ENCODE results near the gene CC2D2B. TPM values are rescaled to one million over a fixed set of nuclear protein-coding genes. Genes with fewer than 3 reads are reported as not detected.

Gene CC2D2B
- total RNA-seq, 1 experiment from 2014 or later, result not detected

DNA sequence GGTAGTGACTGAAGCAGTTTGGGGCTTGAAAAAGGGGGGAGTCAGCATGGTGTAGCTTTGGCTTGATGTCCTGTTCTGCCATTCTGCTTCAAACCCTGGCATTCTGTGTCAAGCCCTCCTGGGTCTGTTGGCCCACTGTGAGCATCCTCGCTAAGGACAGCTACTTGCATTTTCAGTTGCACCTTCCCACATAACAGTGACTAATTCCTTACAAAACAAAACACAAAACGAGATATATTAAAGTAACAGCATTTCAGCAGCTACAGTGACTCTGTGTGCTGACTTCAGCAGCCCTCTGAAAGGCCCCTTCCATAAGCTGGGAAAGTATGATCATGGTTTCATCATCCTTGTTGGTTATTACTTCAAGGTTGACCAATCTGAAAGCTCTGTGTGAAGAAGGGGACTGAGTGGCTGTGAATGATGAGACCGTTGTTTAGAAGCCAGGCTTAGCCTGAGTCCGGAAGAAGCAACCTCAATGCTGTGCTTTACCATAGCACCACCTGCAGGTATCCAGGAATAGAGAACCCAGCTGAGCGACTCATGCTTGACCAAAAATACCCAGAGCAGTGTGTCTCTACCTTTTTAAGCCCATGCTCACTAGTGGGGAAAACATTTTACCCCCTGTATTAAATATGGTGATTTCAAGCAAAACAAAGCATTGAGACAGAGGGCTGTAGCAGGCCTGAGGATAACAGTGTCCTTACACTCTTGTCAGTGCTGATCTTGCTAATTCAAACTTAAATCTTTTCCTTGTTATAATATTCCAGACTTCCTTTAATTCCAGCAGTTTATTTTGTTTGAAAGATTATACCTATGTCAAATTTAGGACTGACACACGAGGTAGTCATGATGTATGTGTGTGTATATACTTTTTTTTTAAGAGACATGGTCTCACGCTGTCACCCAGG, 42.6 kb upstream of the CC2D2B start:
- POLR2A ChIA-PET, result interaction anchor here (1.1 to 2.1 kb wide), 2 partner anchors 42 to 172 kb away, joined by 3 to 20 read pairs; partner anchors contain the start of gene TCTN3
- Mint-ChIP-seq H3K4me1 (ENCODE audit: insufficient read depth, unreplicated experiment) (peaks cover 4% of the 10 kb centered on the region), H3K27me3 (ENCODE audit: insufficient read depth, unreplicated experiment) (no peaks in the 10 kb centered on the region), H3K4me3 (ENCODE audit: unreplicated experiment) (no peak overlapping the region), H3K27ac (ENCODE audit: low read depth, unreplicated experiment) (no peak overlapping the region), H3K9me3 (ENCODE audit: unreplicated experiment) (no peaks in the 10 kb centered on the region), H3K36me3 (ENCODE audit: insufficient read depth, unreplicated experiment) (no peaks in the 10 kb centered on the region)
- BruUV-seq (replicated peaks), result no TSS peak
- CTCF ChIA-PET, result interaction anchor here (0.6 to 3.9 kb wide), 25 partner anchors 8 to 491 kb away, joined by 3 to 61 read pairs (median 3); partner anchors contain the start of gene TCTN3
- intact Hi-C loops (cut with micrococcal nuclease), result loop anchor here (1.0 kb wide), 1 partner anchor 171 kb away; no protein-coding TSS in a partner anchor
- DNase-seq (ENCODE audit: unreplicated experiment), result peak; percentile 76
- TF ChIP-seq, protein P1, sequence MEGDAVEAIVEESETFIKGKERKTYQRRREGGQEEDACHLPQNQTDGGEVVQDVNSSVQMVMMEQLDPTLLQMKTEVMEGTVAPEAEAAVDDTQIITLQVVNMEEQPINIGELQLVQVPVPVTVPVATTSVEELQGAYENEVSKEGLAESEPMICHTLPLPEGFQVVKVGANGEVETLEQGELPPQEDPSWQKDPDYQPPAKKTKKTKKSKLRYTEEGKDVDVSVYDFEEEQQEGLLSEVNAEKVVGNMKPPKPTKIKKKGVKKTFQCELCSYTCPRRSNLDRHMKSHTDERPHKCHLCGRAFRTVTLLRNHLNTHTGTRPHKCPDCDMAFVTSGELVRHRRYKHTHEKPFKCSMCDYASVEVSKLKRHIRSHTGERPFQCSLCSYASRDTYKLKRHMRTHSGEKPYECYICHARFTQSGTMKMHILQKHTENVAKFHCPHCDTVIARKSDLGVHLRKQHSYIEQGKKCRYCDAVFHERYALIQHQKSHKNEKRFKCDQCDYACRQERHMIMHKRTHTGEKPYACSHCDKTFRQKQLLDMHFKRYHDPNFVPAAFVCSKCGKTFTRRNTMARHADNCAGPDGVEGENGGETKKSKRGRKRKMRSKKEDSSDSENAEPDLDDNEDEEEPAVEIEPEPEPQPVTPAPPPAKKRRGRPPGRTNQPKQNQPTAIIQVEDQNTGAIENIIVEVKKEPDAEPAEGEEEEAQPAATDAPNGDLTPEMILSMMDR (IDR thresholded peaks at IDR 0.05; ENCODE audit: unreplicated experiment), result peak; percentile 29

DNA sequence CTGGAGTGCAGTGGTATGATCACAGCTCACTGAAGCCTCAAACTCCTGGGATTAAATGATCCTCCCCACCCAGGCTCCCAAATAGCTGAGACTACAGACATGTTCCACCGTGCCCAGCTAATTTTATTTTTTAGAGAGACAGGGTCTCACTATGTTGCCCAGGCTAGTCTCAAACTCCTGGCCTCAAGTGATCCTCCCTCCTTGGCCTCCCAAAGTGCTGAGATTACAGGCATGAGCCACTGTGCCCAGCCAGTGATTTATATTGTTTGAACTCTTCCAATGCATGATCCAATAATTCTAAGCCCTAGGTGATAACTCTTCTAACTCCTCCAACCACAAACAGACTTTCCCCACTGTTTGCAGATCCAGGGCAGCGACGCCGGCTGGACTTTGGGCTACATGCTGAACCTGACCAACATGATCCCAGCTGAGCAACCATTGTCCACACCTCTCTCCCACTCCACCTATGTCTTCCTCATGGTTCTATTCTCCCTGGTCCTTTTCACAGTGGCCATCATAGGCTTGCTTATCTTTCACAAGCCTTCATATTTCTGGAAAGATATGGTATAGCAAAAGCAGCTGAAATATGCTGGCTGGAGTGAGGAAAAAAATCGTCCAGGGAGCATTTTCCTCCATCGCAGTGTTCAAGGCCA, 41.8 kb upstream of the CC2D2B start:
- intact Hi-C loops (cut with micrococcal nuclease), result loop anchor here (1.0 kb wide), 1 partner anchor 172 kb away; no protein-coding TSS in a partner anchor
- H3K27ac Mint-ChIP-seq (ENCODE audit: low read depth, unreplicated experiment), result no peak overlapping the region

DNA sequence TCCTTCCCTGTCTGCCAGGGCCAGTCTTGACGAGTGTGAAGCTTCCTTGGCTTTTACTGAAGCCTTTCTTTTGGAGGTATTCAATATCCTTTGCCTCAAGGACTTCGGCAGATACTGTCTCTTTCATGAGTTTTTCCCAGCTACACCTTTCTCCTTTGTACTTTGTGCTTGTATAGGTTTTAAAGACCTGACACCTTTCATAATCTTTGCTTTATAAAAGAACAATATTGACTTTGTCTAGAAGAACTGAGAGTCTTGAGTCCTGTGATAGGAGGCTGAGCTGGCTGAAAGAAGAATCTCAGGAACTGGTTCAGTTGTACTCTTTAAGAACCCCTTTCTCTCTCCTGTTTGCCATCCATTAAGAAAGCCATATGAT, 41.3 kb upstream of the CC2D2B start:
- H3K27me3 Mint-ChIP-seq (ENCODE audit: insufficient read depth, unreplicated experiment), result no peaks in the 10 kb centered on the region
- CTCF ChIA-PET, result interaction anchor here (0.7 to 3.9 kb wide), 5 partner anchors 22 to 363 kb away, joined by 3 to 61 read pairs (median 4); partner anchors contain the start of gene TCTN3
- TF ChIP-seq, protein P1 (IDR thresholded peaks at IDR 0.05; ENCODE audit: unreplicated experiment), result no peak
- no peaks in the 10 kb centered on the region for H3K9me3 Mint-ChIP-seq (ENCODE audit: unreplicated experiment)
- POLR2A ChIA-PET, result no interaction called here
- H3K4me3 Mint-ChIP-seq (ENCODE audit: unreplicated experiment), result no peak overlapping the region
- H3K27ac Mint-ChIP-seq (ENCODE audit: low read depth, unreplicated experiment), result no peak overlapping the region
- intact Hi-C loops (cut with micrococcal nuclease), result no loop called here
- DNase-seq (ENCODE audit: unreplicated experiment), result no peak
- H3K36me3 Mint-ChIP-seq (ENCODE audit: insufficient read depth, unreplicated experiment), result no peaks in the 10 kb centered on the region
- BruUV-seq (replicated peaks), result no TSS peak
- H3K4me1 Mint-ChIP-seq (ENCODE audit: insufficient read depth, unreplicated experiment), result peaks cover 4% of the 10 kb centered on the region

More for the DNA sequence above, 41.8 kb upstream of the CC2D2B start:
- no peaks in the 10 kb centered on the region for H3K36me3 Mint-ChIP-seq (ENCODE audit: insufficient read depth, unreplicated experiment)
- H3K4me1 Mint-ChIP-seq (ENCODE audit: insufficient read depth, unreplicated experiment), result peaks cover 4% of the 10 kb centered on the region
- no peak for DNase-seq (ENCODE audit: unreplicated experiment)
- H3K9me3 Mint-ChIP-seq (ENCODE audit: unreplicated experiment), result no peaks in the 10 kb centered on the region
- ChIA-PET CTCF (interaction anchor here (0.6 to 3.9 kb wide), 11 partner anchors 7 to 363 kb away, joined by 3 to 61 read pairs (median 5); partner anchors contain the start of gene TCTN3), POLR2A (interaction anchor here (1.1 to 2.1 kb wide), 2 partner anchors 41 to 173 kb away, joined by 3 to 20 read pairs; partner anchors contain the start of gene TCTN3)
- TF ChIP-seq, protein P1 (IDR thresholded peaks at IDR 0.05; ENCODE audit: unreplicated experiment), result no peak
- H3K4me3 Mint-ChIP-seq (ENCODE audit: unreplicated experiment), result no peak overlapping the region
- BruUV-seq (replicated peaks), result no TSS peak
- no peaks in the 10 kb centered on the region for H3K27me3 Mint-ChIP-seq (ENCODE audit: insufficient read depth, unreplicated experiment)

DNA sequence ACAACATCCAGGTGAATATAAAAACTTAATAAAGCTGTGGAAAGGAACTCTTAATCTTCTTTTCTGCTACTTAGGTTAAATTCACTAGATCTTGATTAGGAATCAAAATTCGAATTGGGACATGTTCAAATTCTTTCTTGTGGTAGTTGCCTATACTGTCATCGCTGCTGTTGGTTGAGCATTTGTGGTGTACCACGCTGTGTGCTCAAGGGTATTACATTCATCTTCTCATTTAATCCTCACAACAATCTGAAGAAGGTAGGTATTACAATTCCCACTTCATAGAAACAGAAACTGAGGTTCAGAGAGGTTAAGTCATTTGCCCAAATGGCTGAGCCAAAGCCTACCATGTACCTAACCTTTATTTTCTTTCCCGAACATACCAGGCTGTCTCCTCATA, 39.9 kb upstream of the CC2D2B start:
- H3K9me3 Mint-ChIP-seq (ENCODE audit: unreplicated experiment), result no peaks in the 10 kb centered on the region
- peaks cover 4% of the 10 kb centered on the region for H3K4me1 Mint-ChIP-seq (ENCODE audit: insufficient read depth, unreplicated experiment)
- POLR2A ChIA-PET, result no interaction called here
- intact Hi-C loops (cut with micrococcal nuclease), result no loop called here
- CTCF ChIA-PET, result interaction anchor here (0.6 to 1.0 kb wide), 4 partner anchors 14 to 1925 kb away, joined by 3 to 6 read pairs (median 4); partner anchors contain the start of gene TCTN3
- H3K4me3 Mint-ChIP-seq (ENCODE audit: unreplicated experiment), result no peak overlapping the region
- no peaks in the 10 kb centered on the region for H3K36me3 Mint-ChIP-seq (ENCODE audit: insufficient read depth, unreplicated experiment)
- H3K27ac Mint-ChIP-seq (ENCODE audit: low read depth, unreplicated experiment), result no peak overlapping the region
- H3K27me3 Mint-ChIP-seq (ENCODE audit: insufficient read depth, unreplicated experiment), result no peaks in the 10 kb centered on the region
- no peak for DNase-seq (ENCODE audit: unreplicated experiment)
- TF ChIP-seq, protein P1 (IDR thresholded peaks at IDR 0.05; ENCODE audit: unreplicated experiment), result no peak
- no TSS peak for BruUV-seq (replicated peaks)
